SK-N-SH (cell line): Measurements from ENCODE around the gene TMEM163. TPM values are rescaled to one million over a fixed set of nuclear protein-coding genes. Genes with fewer than 3 reads are reported as not detected.

Experiments
- CTCF ChIA-PET: fragments of 300-600, 350-600 bp; formaldehyde crosslinking; extraction: SDS; loops from one replicate; lab custom pipeline; 2021; lab: Yijun Ruan, JAX
- POLR2A ChIA-PET: fragments of 350-600 bp; sonication (Branson Sonifier 250); formaldehyde crosslinking; extraction: SDS; loops from one replicate; lab custom pipeline; 2020; ENCODE audit warnings: antibody characterized with exemption, inconsistent platforms; lab: Yijun Ruan, JAX
- DNase-seq: peaks from one replicate; pipeline ENCODE4 v3.0.0; 2012
- H2AFZ ChIP-seq: fragments of 200-600 bp; sonication (generic); 2 replicates; pipeline ENCODE4 v1.8.1; 2016; ENCODE audit warnings: antibody characterized with exemption, mild to moderate bottlenecking, low read depth
- H3F3A ChIP-seq: fragments of 200-600 bp; sonication (generic); replicated peaks from 2 replicates; pipeline ENCODE3; 2016; ENCODE audit warnings: antibody characterized with exemption, mild to moderate bottlenecking; ENCODE audit not compliant: insufficient read depth
- H3K27ac ChIP-seq, 2 experiments: fragments of 200-500 bp in 1 of 2; fragments of 200-600 bp in 1 of 2; sonication (Bioruptor generic) in 1 of 2; sonication (generic), shearing (Covaris generic) in 1 of 2; 2 replicates each; pipeline versions ENCODE4 v1.5.1 to v1.6.1; 2014 to 2016; ENCODE audit warnings: low read depth in 2 of 2, inconsistent platforms in 1 of 2, low read length in 1 of 2, mild to moderate bottlenecking in 1 of 2, mixed read lengths in 1 of 2
- H3K27me3 ChIP-seq: fragments of 200-600 bp; sonication (generic), shearing (Covaris generic); 2 replicates; pipeline ENCODE4 v1.6.1; 2016; ENCODE audit warnings: mixed run types; ENCODE audit not compliant: insufficient read depth
- H3K36me3 ChIP-seq, 2 experiments: fragments of 200-500 bp in 1 of 2; fragments of 200-600 bp in 1 of 2; sonication (Bioruptor generic) in 1 of 2; sonication (generic) in 1 of 2; replicated peaks in 1 of 2; 2 replicates each; pipeline versions ENCODE3 to v1.5.1; 2014 to 2016; ENCODE audit warnings: low read length in 1 of 2, mild to moderate bottlenecking in 1 of 2; ENCODE audit not compliant: insufficient read depth in 2 of 2, control insufficient read depth in 1 of 2
- H3K4me1 ChIP-seq, 2 experiments: fragments of 200-500 bp in 1 of 2; fragments of 200-600 bp in 1 of 2; sonication (Bioruptor generic) in 1 of 2; sonication (generic), shearing (Covaris generic) in 1 of 2; 2 replicates each; pipeline versions ENCODE4 v1.5.1 to v1.6.1; 2014 to 2016; ENCODE audit warnings: low read depth in 1 of 2, low read length in 1 of 2, mixed run types in 1 of 2; ENCODE audit not compliant: insufficient read depth in 2 of 2, control insufficient read depth in 1 of 2
- H3K4me2 ChIP-seq: fragments of 200-600 bp; sonication (generic), shearing (Covaris generic); 2 replicates; pipeline ENCODE4 v1.6.1; 2017; ENCODE audit warnings: mixed run types
- H3K4me3 ChIP-seq, 2 experiments: fragments of 200-500 bp in 1 of 2; fragments of 200-600 bp in 1 of 2; sonication (Bioruptor generic) in 1 of 2; sonication (generic), shearing (Covaris generic) in 1 of 2; 2 replicates each; pipeline versions ENCODE4 v1.5.1 to v1.8.1; 2014 to 2016; ENCODE audit warnings: low read depth in 2 of 2, inconsistent platforms in 1 of 2, low read length in 1 of 2, mild to moderate bottlenecking in 1 of 2, mixed read lengths in 1 of 2, moderate library complexity in 1 of 2
- H3K79me2 ChIP-seq: fragments of 200-600 bp; sonication (generic); 2 replicates; pipeline ENCODE4 v1.8.1; 2017; ENCODE audit warnings: mild to moderate bottlenecking; ENCODE audit not compliant: insufficient read depth
- H3K9ac ChIP-seq: fragments of 200-600 bp; sonication (generic); 2 replicates; pipeline ENCODE4 v1.6.1; 2017; ENCODE audit warnings: mixed run types
- H3K9me2 ChIP-seq: fragments of 200-600 bp; sonication (generic); 2 replicates; pipeline ENCODE4 v1.6.1; 2017; ENCODE audit warnings: mixed run types
- H3K9me3 ChIP-seq: fragments of 200-600 bp; sonication (generic); 2 replicates; pipeline ENCODE4 v1.6.1; 2017; ENCODE audit warnings: mixed run types, mild to moderate bottlenecking, moderate library complexity
- H4K20me1 ChIP-seq: fragments of 200-600 bp; sonication (generic); 2 replicates; pipeline ENCODE4 v1.6.1; 2017; ENCODE audit warnings: mild to moderate bottlenecking, mixed run types; ENCODE audit not compliant: insufficient read depth
- ELF1 ChIP-seq: IDR thresholded peaks from 2 replicates; pipeline ENCODE4 v1.4.0; 2012
- EP300 ChIP-seq, 2 experiments: IDR thresholded peaks; 2 replicates each; pipeline versions ENCODE4 v1.4.0 to v1.6.1; 2012; ENCODE audit warnings: borderline replicate concordance in 1 of 2, low read depth in 1 of 2, low read length in 1 of 2
- EZH2phosphoT487 ChIP-seq: fragments of 200-600 bp; sonication (generic); IDR thresholded peaks from 2 replicates; pipeline ENCODE4 v1.6.1; 2017; ENCODE audit warnings: low read depth, mixed run types, mild to moderate bottlenecking, antibody characterized with exemption, moderate library complexity, borderline replicate concordance
- FOSL2 ChIP-seq: IDR thresholded peaks from 2 replicates; pipeline ENCODE4 v1.4.0; 2012; ENCODE audit warnings: low read depth, mild to moderate bottlenecking, moderate library complexity, borderline replicate concordance
- FOXJ3 ChIP-seq: sonication (generic); formaldehyde crosslinking; IDR thresholded peaks from 2 replicates; pipeline ENCODE4 v1.5.1; 2020; ENCODE audit warnings: mild to moderate bottlenecking, missing genetic modification reagents
- GATA2 ChIP-seq: sonication (generic); formaldehyde crosslinking; IDR thresholded peaks from 2 replicates; pipeline ENCODE4 v1.5.0; 2020; ENCODE audit warnings: mild to moderate bottlenecking, missing genetic modification reagents
- NRF1 ChIP-seq: IDR thresholded peaks from 2 replicates; pipeline ENCODE4 v1.6.1; 2012; ENCODE audit warnings: low read depth, mild to moderate bottlenecking, low read length
- PBX3 ChIP-seq: IDR thresholded peaks from 2 replicates; pipeline ENCODE4; 2012
- RCOR1 ChIP-seq: fragments of 150-350 bp; IDR thresholded peaks from 2 replicates; pipeline ENCODE4 v1.6.1; 2017; ENCODE audit warnings: antibody characterized with exemption, low read length
- REST ChIP-seq: IDR thresholded peaks from 2 replicates; pipeline ENCODE4 v1.6.1; 2012; ENCODE audit warnings: mild to moderate bottlenecking, low read depth, low read length, moderate library complexity
- SIN3A ChIP-seq: IDR thresholded peaks from 2 replicates; pipeline ENCODE4 v1.6.1; 2012; ENCODE audit warnings: low read depth, mild to moderate bottlenecking, low read length, moderate library complexity, borderline replicate concordance
- USF1 ChIP-seq: IDR thresholded peaks from 2 replicates; pipeline ENCODE4 v1.4.0; 2012; ENCODE audit warnings: low read depth, borderline replicate concordance
- WGBS: methylation state at CpG from one replicate; pipeline ENCODE4 v1.1.6; 2017; ENCODE audit warnings: low lambda C conversion rate; 5-methylcytosine and 5-hydroxymethylcytosine counted together
- polyA plus RNA-seq, 3 experiments: library from polyadenylated mRNA; depleted of rRNA; stranded (reverse); fragments of >200 nt; gene quantifications; 2 replicates each; pipeline ENCODE4 v1.2.3, GENCODE V29; 2012

Gene TMEM163
- polyA plus RNA-seq, 1 of the 3 experiments (the other 2 are of a cell fraction): not detected

GRCh38 chr2:134574611-134575330 lies 144.0 kb downstream of the TMEM163 start:
- no peaks in the 10 kb centered on the region for H3K79me2 ChIP-seq
- no peak overlapping the region for H3K4me3 ChIP-seq
- CTCF ChIA-PET: interaction anchor here (0.8 to 1.4 kb wide), 3 partner anchors 10 to 124 kb away, joined by 3 read pairs; no protein-coding TSS in a partner anchor
- POLR2A ChIA-PET: no interaction called here
- no peaks in the 10 kb centered on the region for H3K36me3 ChIP-seq
- no peak overlapping the region for H2AFZ ChIP-seq
- H3K27ac ChIP-seq: peak overlapping the region in 1 of 2 experiments; percentile 64; a peak in 1 of 4 replicates
- no peak overlapping the region for H3K9ac ChIP-seq
- H3K9me2 ChIP-seq: no peaks in the 10 kb centered on the region
- no peaks in the 10 kb centered on the region for H4K20me1 ChIP-seq
- peaks cover 0 to 29% of the 10 kb centered on the region in 2 experiments; a peak in 1 of 4 replicates for H3K4me1 ChIP-seq
- H3K27me3 ChIP-seq: no peaks in the 10 kb centered on the region
- TF ChIP-seq SIN3A (no peak), EZH2phosphoT487 (no peak), GATA2 (0 out of 2 replicates have a peak, but pooled peaks have one; percentile 24), USF1 (no peak), FOSL2 (no peak), PBX3 (no peak), REST (no peak), NRF1 (no peak), EP300 (IDR thresholded peaks at IDR 0.05; ENCODE audit: borderline replicate concordance in 1 of 2, low read depth in 1 of 2, low read length in 1 of 2) (peak in 1 of 2 experiments; percentile 63; a peak in 1 of 4 replicates), FOXJ3 (CRISPR knock-in tag) (no peak), RCOR1 (0 out of 2 replicates have a peak, but pooled peaks have one; percentile 40), ELF1 (no peak)
- no peaks in the 10 kb centered on the region for H3K9me3 ChIP-seq
- peak; percentile 34 for DNase-seq
- WGBS: 19% methylated on average over 10 of the region's 10 CpGs
- no peak overlapping the region for H3K4me2 ChIP-seq
- no peaks in the 10 kb centered on the region for H3F3A ChIP-seq
